HCT116 (cell line): ENCODE measurements around the gene CDC42EP4.

Experiments used
- ATF3 ChIP-seq: IDR thresholded peaks from 2 replicates; pipeline ENCODE4 v1.6.1; 2012
- CEBPB ChIP-seq: IDR thresholded peaks from 2 replicates; pipeline ENCODE4 v1.6.1; 2012; ENCODE audit warnings: low read depth
- EGR1 ChIP-seq: IDR thresholded peaks from 2 replicates; pipeline ENCODE4 v1.6.1; 2012; ENCODE audit warnings: low read depth
- EZH2 ChIP-seq: fragments of 200-600 bp; sonication (generic); IDR thresholded peaks from 2 replicates; pipeline ENCODE4 v1.6.1; 2017; ENCODE audit warnings: antibody characterized with exemption, mixed run types
- POLR2AphosphoS5 ChIP-seq: IDR thresholded peaks from 2 replicates; pipeline ENCODE4 v1.6.1; 2011; ENCODE audit warnings: mild to moderate bottlenecking, low read depth, low read length, moderate library complexity
- RAD21 ChIP-seq: IDR thresholded peaks from 2 replicates; pipeline ENCODE4 v1.6.1; 2012; ENCODE audit warnings: low read depth, mild to moderate bottlenecking
- YY1 ChIP-seq: IDR thresholded peaks from 2 replicates; pipeline ENCODE4 v1.6.1; 2011; ENCODE audit warnings: low read length, low read depth, moderate library complexity, mild to moderate bottlenecking; ENCODE audit not compliant: insufficient replicate concordance; ENCODE audit errors: extremely low read depth
- TF ChIP-seq, protein P1 (sequence below), 3 experiments: fragments of 200-600 bp in 1 of 3; sonication (generic) in 1 of 3; IDR thresholded peaks in 2 of 3; conservative IDR thresholded peaks in 1 of 3; 2 replicates each; pipeline ENCODE4 v1.5.1; 2012 to 2017; ENCODE audit warnings: low read depth in 2 of 3, low read length in 2 of 3, antibody characterized with exemption in 1 of 3, borderline replicate concordance in 1 of 3, control low read depth in 1 of 3, mild to moderate bottlenecking in 1 of 3, mixed read lengths in 1 of 3, mixed run types in 1 of 3, moderate library complexity in 1 of 3; ENCODE audit not compliant: insufficient read depth in 1 of 3
- TF ChIP-seq, protein P2 (sequence below): IDR thresholded peaks from 2 replicates; pipeline ENCODE4 v1.6.1; 2012; ENCODE audit warnings: low read depth
- TF ChIP-seq, protein P3 (sequence below): IDR thresholded peaks from 2 replicates; pipeline ENCODE4 v1.6.1; 2012

- TF ChIP-seq, protein P1, sequence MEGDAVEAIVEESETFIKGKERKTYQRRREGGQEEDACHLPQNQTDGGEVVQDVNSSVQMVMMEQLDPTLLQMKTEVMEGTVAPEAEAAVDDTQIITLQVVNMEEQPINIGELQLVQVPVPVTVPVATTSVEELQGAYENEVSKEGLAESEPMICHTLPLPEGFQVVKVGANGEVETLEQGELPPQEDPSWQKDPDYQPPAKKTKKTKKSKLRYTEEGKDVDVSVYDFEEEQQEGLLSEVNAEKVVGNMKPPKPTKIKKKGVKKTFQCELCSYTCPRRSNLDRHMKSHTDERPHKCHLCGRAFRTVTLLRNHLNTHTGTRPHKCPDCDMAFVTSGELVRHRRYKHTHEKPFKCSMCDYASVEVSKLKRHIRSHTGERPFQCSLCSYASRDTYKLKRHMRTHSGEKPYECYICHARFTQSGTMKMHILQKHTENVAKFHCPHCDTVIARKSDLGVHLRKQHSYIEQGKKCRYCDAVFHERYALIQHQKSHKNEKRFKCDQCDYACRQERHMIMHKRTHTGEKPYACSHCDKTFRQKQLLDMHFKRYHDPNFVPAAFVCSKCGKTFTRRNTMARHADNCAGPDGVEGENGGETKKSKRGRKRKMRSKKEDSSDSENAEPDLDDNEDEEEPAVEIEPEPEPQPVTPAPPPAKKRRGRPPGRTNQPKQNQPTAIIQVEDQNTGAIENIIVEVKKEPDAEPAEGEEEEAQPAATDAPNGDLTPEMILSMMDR (IDR thresholded peaks at IDR 0.05 in 2 of 3, conservative IDR thresholded peaks at IDR 0.05 in 1 of 3; ENCODE audit: borderline replicate concordance in 1 of 3, insufficient read depth in 1 of 3, low read depth in 2 of 3, low read length in 2 of 3), result no peak
- TF ChIP-seq POLR2AphosphoS5, result no peak
- TF ChIP-seq EZH2, result no peak
- TF ChIP-seq, protein P2, sequence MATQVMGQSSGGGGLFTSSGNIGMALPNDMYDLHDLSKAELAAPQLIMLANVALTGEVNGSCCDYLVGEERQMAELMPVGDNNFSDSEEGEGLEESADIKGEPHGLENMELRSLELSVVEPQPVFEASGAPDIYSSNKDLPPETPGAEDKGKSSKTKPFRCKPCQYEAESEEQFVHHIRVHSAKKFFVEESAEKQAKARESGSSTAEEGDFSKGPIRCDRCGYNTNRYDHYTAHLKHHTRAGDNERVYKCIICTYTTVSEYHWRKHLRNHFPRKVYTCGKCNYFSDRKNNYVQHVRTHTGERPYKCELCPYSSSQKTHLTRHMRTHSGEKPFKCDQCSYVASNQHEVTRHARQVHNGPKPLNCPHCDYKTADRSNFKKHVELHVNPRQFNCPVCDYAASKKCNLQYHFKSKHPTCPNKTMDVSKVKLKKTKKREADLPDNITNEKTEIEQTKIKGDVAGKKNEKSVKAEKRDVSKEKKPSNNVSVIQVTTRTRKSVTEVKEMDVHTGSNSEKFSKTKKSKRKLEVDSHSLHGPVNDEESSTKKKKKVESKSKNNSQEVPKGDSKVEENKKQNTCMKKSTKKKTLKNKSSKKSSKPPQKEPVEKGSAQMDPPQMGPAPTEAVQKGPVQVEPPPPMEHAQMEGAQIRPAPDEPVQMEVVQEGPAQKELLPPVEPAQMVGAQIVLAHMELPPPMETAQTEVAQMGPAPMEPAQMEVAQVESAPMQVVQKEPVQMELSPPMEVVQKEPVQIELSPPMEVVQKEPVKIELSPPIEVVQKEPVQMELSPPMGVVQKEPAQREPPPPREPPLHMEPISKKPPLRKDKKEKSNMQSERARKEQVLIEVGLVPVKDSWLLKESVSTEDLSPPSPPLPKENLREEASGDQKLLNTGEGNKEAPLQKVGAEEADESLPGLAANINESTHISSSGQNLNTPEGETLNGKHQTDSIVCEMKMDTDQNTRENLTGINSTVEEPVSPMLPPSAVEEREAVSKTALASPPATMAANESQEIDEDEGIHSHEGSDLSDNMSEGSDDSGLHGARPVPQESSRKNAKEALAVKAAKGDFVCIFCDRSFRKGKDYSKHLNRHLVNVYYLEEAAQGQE, result no peak
- TF ChIP-seq YY1, result no peak
- no peak for TF ChIP-seq EGR1
- no peak for TF ChIP-seq CEBPB
- no peak for TF ChIP-seq RAD21
- TF ChIP-seq ATF3, result no peak
- TF ChIP-seq, protein P3, sequence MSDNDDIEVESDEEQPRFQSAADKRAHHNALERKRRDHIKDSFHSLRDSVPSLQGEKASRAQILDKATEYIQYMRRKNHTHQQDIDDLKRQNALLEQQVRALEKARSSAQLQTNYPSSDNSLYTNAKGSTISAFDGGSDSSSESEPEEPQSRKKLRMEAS, result no peak
Measured at GRCh38 chr17:73301369-73301768, 10.4 kb downstream of the CDC42EP4 start.
